ENCODE measurements around the gene RCC1.

RCC1 gene

DNA sequence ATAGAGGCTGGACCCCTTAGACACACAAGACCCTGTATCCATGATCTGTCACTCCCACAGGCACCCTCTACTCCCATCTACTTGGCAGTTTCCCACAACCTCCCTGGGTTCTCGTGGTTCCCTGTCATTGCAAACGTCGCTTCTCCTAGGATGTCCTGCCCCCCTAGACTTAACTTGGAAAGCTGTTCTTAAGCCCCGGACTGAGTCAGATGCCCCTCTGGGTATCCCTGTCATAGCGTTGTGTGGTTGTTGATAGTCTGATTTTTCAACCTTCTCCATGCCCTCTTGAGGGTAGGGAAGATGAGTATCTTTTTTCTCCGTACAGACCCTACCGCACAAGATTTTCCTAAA is 11.8 kb downstream of the RCC1 start:
- Histone ChIP-seq H2AFZ (ENCODE audit: insufficient read depth, low read length, poor library complexity) (no peak overlapping the region), H3K27ac (ENCODE audit: low read depth, low read length) (peak overlapping the region; percentile 86), H2BK5ac (ENCODE audit: low read depth, low read length, poor library complexity) (peak overlapping the region; percentile 35), H3K79me1 (ENCODE audit: low read length) (peaks cover 43% of the 10 kb centered on the region), H2BK120ac (ENCODE audit: insufficient read depth, low read length, poor library complexity) (peak overlapping the region; percentile 77), H3K4me1 (ENCODE audit: control insufficient read depth in 1 of 2, insufficient read depth in 2 of 2, low read length in 2 of 2) (peaks cover 26 to 31% of the 10 kb centered on the region in 2 experiments), H3K4me2 (ENCODE audit: low read length) (peak overlapping the region; percentile 79), H3K9me3 (ENCODE audit: insufficient read depth, low read depth, low read length) (no peaks in the 10 kb centered on the region), H3K79me2 (ENCODE audit: control insufficient read depth, insufficient read depth, low read length, poor library complexity) (peaks cover 28% of the 10 kb centered on the region), H2BK12ac (ENCODE audit: low read length) (peak overlapping the region; percentile 51), H3K9ac (ENCODE audit: low read length) (peak overlapping the region; percentile 42), H3K18ac (ENCODE audit: low read length) (no peak overlapping the region), H3K27me3 (ENCODE audit: insufficient read depth, low read length) (no peaks in the 10 kb centered on the region), H3K23ac (ENCODE audit: low read length) (no peak overlapping the region), H4K8ac (ENCODE audit: low read depth, low read length) (peak overlapping the region; percentile 32), H3K4me3 (ENCODE audit: low read depth, low read length) (no peak overlapping the region), H4K91ac (ENCODE audit: low read depth, low read length) (peak overlapping the region; percentile 42), H2AK5ac (ENCODE audit: low read length) (no peak overlapping the region), H3K36me3 (ENCODE audit: control insufficient read depth in 1 of 2, insufficient read depth in 2 of 2, low read length in 2 of 2) (peaks cover 3 to 10% of the 10 kb centered on the region in 2 experiments), H3K14ac (ENCODE audit: low read length) (peak overlapping the region; percentile 14), H4K12ac (ENCODE audit: low read depth, low read length) (no peak overlapping the region), H3K4ac (ENCODE audit: low read depth, low read length) (peak overlapping the region; percentile 9)
- WGBS (ENCODE audit: extremely low coverage, insufficient coverage, insufficient read length) = no CpG with 5 or more reads among the region's 7 CpGs
- no peak for DNase-seq

DNA sequence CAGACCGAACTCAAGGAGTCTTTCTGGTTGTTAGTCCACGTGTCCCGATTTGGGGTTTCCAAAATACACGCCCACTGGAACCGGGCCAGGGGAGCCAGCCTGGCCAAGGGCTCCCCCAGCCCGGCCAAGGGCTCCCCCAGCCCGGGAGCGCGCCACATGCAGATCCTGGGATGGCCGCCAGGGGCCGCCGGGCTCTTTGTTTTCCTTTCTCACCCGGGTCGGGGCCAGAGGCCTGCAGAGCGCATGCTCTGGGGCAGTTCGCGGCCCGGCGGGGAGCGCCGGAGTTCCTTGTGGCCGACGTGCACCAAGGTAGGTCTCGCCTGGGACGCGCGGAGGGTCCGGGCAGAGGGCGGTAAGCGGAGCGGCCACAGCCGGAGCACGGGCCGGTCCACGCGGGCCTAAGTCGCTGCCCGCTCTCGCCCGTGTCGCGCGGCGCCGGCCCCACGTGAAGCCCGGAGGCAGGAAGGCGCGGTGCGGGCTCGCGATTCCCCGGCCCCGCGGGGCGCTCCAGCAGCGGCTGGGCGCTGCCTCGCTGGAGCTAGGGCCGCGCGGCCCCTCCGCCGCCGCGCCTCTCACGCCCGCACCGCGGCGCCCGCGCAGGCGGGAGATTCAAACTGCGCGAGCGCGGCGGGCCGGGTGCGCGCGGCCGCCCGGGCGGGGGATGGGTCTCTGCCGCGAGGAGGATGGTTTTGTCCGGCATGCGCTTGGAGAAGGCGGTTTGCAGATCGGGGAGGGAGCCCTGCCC is 12.3 kb downstream of the RCC1 start:
- Histone ChIP-seq H2BK12ac (ENCODE audit: low read length) (peak overlapping the region; percentile 81), H2BK5ac (ENCODE audit: low read depth, low read length, poor library complexity) (peak overlapping the region; percentile 100), H2AFZ (ENCODE audit: insufficient read depth, low read length, poor library complexity) (peak overlapping the region; percentile 88)

DNA sequence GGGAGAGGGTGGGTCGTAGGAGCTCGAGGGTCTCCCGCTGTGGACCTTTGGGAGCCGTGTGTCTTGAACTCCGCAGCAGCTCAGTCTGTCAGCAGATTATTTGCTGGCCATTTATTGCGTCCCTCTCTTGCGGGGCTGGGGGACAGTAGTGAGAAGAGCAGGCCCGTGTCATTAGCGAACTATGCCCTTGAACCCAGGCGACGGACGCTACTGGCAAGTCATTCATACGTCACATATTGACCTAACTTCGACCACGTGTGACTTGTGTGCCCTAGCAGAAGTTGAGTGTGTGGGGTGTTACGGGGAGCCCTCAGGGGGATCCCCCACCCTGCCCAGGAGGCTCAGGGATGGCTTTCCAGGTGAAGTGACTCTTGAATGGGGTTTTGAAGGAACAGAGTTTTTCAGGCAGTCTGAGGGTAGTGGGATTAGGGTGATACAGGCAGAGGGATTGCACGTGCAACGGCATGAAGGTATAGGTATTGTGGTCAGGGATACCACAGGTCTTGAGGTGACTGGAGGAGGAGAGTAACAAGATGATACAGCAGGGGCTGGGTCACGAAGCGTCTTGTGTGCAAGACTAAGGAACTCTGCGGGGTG is 13.0 kb downstream of the RCC1 start:
- peak overlapping the region; percentile 90 for H2AK5ac ChIP-seq (ENCODE audit: low read length)
- H3K14ac ChIP-seq (ENCODE audit: low read length) = peak overlapping the region; percentile 94
- H3K4me3 ChIP-seq (ENCODE audit: low read depth, low read length) = peak overlapping the region; percentile 86
- H3K36me3 ChIP-seq (ENCODE audit: control insufficient read depth in 1 of 2, insufficient read depth in 2 of 2, low read length in 2 of 2) = peaks cover 2 to 6% of the 10 kb centered on the region in 2 experiments
- H3K4me2 ChIP-seq (ENCODE audit: low read length) = peak overlapping the region; percentile 79
- no peaks in the 10 kb centered on the region for H3K9me3 ChIP-seq (ENCODE audit: insufficient read depth, low read depth, low read length)
- peak in 1 of 2 donors; percentile 27 for DNase-seq
- no CpG with 5 or more reads among the region's 21 CpGs for WGBS (ENCODE audit: extremely low coverage, insufficient coverage, insufficient read length)
- H4K12ac ChIP-seq (ENCODE audit: low read depth, low read length) = peak overlapping the region; percentile 78
- H3K4ac ChIP-seq (ENCODE audit: low read depth, low read length) = peak overlapping the region; percentile 78
- peak overlapping the region; percentile 86 for H3K27ac ChIP-seq (ENCODE audit: low read depth, low read length)
- H3K79me1 ChIP-seq (ENCODE audit: low read length) = peaks cover 52% of the 10 kb centered on the region
- peak overlapping the region; percentile 42 for H2AFZ ChIP-seq (ENCODE audit: insufficient read depth, low read length, poor library complexity)
- peak overlapping the region; percentile 42 for H2BK12ac ChIP-seq (ENCODE audit: low read length)
- peak overlapping the region; percentile 80 for H4K8ac ChIP-seq (ENCODE audit: low read depth, low read length)
- peaks cover 34 to 40% of the 10 kb centered on the region in 2 experiments for H3K4me1 ChIP-seq (ENCODE audit: control insufficient read depth in 1 of 2, insufficient read depth in 2 of 2, low read length in 2 of 2)
- H2BK5ac ChIP-seq (ENCODE audit: low read depth, low read length, poor library complexity) = peak overlapping the region; percentile 100
- no peak overlapping the region for H3K23ac ChIP-seq (ENCODE audit: low read length)
- peak overlapping the region; percentile 89 for H3K9ac ChIP-seq (ENCODE audit: low read length)
- H3K79me2 ChIP-seq (ENCODE audit: control insufficient read depth, insufficient read depth, low read length, poor library complexity) = peaks cover 32% of the 10 kb centered on the region
- no peaks in the 10 kb centered on the region for H3K27me3 ChIP-seq (ENCODE audit: insufficient read depth, low read length)
- peak overlapping the region; percentile 97 for H4K91ac ChIP-seq (ENCODE audit: low read depth, low read length)
- peak overlapping the region; percentile 87 for H3K18ac ChIP-seq (ENCODE audit: low read length)
- peak overlapping the region; percentile 86 for H2BK120ac ChIP-seq (ENCODE audit: insufficient read depth, low read length, poor library complexity)

More for the DNA sequence above, 12.3 kb downstream of the RCC1 start:
- Histone ChIP-seq H4K12ac (ENCODE audit: low read depth, low read length) (peak overlapping the region; percentile 99), H3K27me3 (ENCODE audit: insufficient read depth, low read length) (no peaks in the 10 kb centered on the region), H3K9me3 (ENCODE audit: insufficient read depth, low read depth, low read length) (no peaks in the 10 kb centered on the region), H4K8ac (ENCODE audit: low read depth, low read length) (peak overlapping the region; percentile 100), H3K23ac (ENCODE audit: low read length) (no peak overlapping the region), H3K36me3 (ENCODE audit: control insufficient read depth in 1 of 2, insufficient read depth in 2 of 2, low read length in 2 of 2) (peaks cover 3 to 10% of the 10 kb centered on the region in 2 experiments), H3K4me2 (ENCODE audit: low read length) (peak overlapping the region; percentile 79), H3K18ac (ENCODE audit: low read length) (peak overlapping the region; percentile 100), H3K4me1 (ENCODE audit: control insufficient read depth in 1 of 2, insufficient read depth in 2 of 2, low read length in 2 of 2) (peaks cover 27 to 33% of the 10 kb centered on the region in 2 experiments), H3K79me1 (ENCODE audit: low read length) (peaks cover 45% of the 10 kb centered on the region), H4K91ac (ENCODE audit: low read depth, low read length) (peak overlapping the region; percentile 97), H3K4me3 (ENCODE audit: low read depth, low read length) (peak overlapping the region; percentile 86), H3K4ac (ENCODE audit: low read depth, low read length) (peak overlapping the region; percentile 99), H3K9ac (ENCODE audit: low read length) (peak overlapping the region; percentile 89), H2AK5ac (ENCODE audit: low read length) (peak overlapping the region; percentile 90), H3K14ac (ENCODE audit: low read length) (peak overlapping the region; percentile 100), H3K79me2 (ENCODE audit: control insufficient read depth, insufficient read depth, low read length, poor library complexity) (peaks cover 28% of the 10 kb centered on the region), H2BK120ac (ENCODE audit: insufficient read depth, low read length, poor library complexity) (peak overlapping the region; percentile 100), H3K27ac (ENCODE audit: low read depth, low read length) (peak overlapping the region; percentile 86)
- DNase-seq = peak; percentile 87 to 93
- no CpG with 5 or more reads among the region's 92 CpGs for WGBS (ENCODE audit: extremely low coverage, insufficient coverage, insufficient read length)

DNA sequence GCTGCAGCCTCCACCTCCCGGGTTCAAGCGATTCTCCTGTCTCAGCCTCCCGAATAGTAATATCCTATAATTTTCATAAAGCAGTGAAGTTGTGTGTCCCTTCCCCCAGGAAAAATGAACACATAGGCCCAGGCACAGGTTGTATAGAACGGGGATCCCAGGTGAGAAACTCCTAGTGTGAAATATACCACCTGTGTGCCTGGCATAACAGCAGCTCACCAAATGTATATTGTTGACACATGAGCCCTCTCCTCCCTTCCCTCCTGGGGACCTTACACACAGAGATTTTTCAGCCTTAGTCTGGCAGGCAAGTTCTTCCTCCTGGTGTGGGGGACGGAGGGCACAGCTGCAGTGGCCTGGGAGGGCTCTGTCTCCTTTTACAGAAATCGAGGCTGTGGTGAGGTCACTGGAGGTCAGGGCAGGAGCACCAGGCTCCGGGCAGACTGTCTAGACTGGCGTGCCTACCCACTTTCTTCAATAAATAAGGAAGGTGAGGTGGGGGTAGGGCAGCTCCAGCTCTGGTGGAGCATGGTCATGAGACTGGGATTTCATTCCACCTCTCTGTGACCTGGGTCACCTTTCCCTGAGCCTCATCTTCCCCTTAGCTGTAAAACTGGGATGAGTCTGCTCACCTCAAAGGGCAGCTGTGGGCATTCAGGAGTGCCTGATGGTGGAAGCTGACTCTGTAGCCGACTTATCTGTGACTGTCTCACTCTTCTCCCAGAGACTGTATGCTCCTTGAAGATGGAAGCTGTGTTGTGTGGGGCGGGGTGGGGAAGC is 14.3 kb downstream of the RCC1 start:
- peak overlapping the region; percentile 53 for H3K4ac ChIP-seq (ENCODE audit: low read depth, low read length)
- peak overlapping the region; percentile 70 for H2BK12ac ChIP-seq (ENCODE audit: low read length)
- peaks cover 42 to 49% of the 10 kb centered on the region in 2 experiments for H3K4me1 ChIP-seq (ENCODE audit: control insufficient read depth in 1 of 2, insufficient read depth in 2 of 2, low read length in 2 of 2)
- peaks cover 6 to 8% of the 10 kb centered on the region in 2 experiments for H3K36me3 ChIP-seq (ENCODE audit: control insufficient read depth in 1 of 2, insufficient read depth in 2 of 2, low read length in 2 of 2)
- no peak overlapping the region for H2AFZ ChIP-seq (ENCODE audit: insufficient read depth, low read length, poor library complexity)
- no peaks in the 10 kb centered on the region for H3K9me3 ChIP-seq (ENCODE audit: insufficient read depth, low read depth, low read length)
- H3K9ac ChIP-seq (ENCODE audit: low read length) = no peak overlapping the region
- peak overlapping the region; percentile 78 for H2BK120ac ChIP-seq (ENCODE audit: insufficient read depth, low read length, poor library complexity)
- peak overlapping the region; percentile 72 for H4K8ac ChIP-seq (ENCODE audit: low read depth, low read length)
- no peaks in the 10 kb centered on the region for H3K27me3 ChIP-seq (ENCODE audit: insufficient read depth, low read length)
- H3K4me2 ChIP-seq (ENCODE audit: low read length) = peak overlapping the region; percentile 38
- H3K4me3 ChIP-seq (ENCODE audit: low read depth, low read length) = no peak overlapping the region
- H4K91ac ChIP-seq (ENCODE audit: low read depth, low read length) = peak overlapping the region; percentile 98
- peak overlapping the region; percentile 93 for H2BK5ac ChIP-seq (ENCODE audit: low read depth, low read length, poor library complexity)
- no peak overlapping the region for H4K12ac ChIP-seq (ENCODE audit: low read depth, low read length)
- H3K23ac ChIP-seq (ENCODE audit: low read length) = no peak overlapping the region
- no CpG with 5 or more reads among the region's 10 CpGs for WGBS (ENCODE audit: extremely low coverage, insufficient coverage, insufficient read length)
- H2AK5ac ChIP-seq (ENCODE audit: low read length) = peak overlapping the region; percentile 43
- DNase-seq = no peak
- peaks cover 62% of the 10 kb centered on the region for H3K79me1 ChIP-seq (ENCODE audit: low read length)
- peak overlapping the region; percentile 77 for H3K14ac ChIP-seq (ENCODE audit: low read length)
- H3K27ac ChIP-seq (ENCODE audit: low read depth, low read length) = peak overlapping the region; percentile 86
- H3K18ac ChIP-seq (ENCODE audit: low read length) = peak overlapping the region; percentile 89
- peaks cover 35% of the 10 kb centered on the region for H3K79me2 ChIP-seq (ENCODE audit: control insufficient read depth, insufficient read depth, low read length, poor library complexity)

Measured in trophoblast cell (in vitro differentiated cells and primary cell).